Activated T-cell treated with anti-CD3 and anti-CD28 coated beads for 1 hour (primary cell): Measurements from ENCODE around the gene SAMD4A.

ENCODE experiments used
- DNase-seq: peaks from one replicate; pipeline ENCODE4 v3.0.0-alpha.2; 2020; ENCODE audit warnings: low read depth

The SAMD4A gene

GRCh38 chr14:54834727-54835126, 267.8 kb downstream of the SAMD4A start:
- DNase-seq = no peak

DNA sequence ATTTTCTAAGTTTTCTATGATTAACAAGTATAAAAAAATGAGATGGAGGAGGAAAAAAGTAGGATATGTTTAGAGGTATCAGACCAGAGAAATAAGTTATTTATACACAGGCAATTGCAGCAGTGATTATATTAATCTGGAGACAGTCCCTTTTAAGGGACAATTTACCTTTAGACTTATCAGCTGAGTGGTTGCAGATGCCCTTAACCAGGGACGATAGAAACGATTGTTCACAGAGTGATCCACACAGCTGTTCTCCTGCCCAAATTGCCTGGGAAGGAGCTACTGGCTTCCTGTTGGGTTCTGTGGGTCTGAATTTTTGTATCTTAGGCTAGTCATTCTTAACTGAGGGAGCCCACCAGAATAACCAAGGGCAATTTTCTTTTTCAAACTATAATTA, 269.3 kb downstream of the SAMD4A start:
- DNase-seq = no peak

GRCh38 chr14:54837508-54838149, 270.7 kb downstream of the SAMD4A start:
- no peak for DNase-seq

DNA sequence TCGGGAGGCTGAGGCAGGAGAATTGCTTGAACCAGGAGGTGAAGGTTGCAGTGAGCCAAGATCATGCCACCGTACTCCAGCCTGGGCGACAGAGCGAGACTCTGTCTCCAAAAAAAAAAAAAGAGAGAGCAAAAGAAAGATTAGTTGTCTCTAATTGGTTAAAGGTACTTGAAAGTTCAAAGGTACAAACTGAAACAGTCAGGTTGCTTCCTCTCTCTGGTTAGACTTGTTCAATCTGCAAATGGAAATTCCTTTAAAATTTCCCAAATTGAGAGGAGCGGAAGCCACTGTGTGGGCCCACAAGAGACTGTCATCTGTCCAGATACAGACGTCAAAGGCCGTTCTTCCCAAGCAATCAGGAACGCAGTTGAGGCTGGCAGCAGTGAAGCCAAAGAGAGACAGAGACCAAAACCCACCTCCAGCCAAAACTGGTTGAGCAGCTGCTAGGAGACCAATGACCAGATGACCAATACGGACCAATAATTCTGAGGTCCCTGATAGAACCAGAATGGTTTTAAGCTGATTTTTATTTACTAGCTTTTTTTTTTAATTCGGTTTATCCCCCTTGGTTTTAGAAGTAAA, 272.1 kb downstream of the SAMD4A start:
- DNase-seq = no peak

GRCh38 chr14:54839701-54840119, 272.8 kb downstream of the SAMD4A start:
- DNase-seq = no peak

GRCh38 chr14:54840336-54840735, 273.4 kb downstream of the SAMD4A start:
- DNase-seq = no peak

- no peak for DNase-seq
These were observed 273.9 kb downstream of the SAMD4A start for GRCh38 chr14:54840798-54841197.
